Activated CD8-positive, alpha-beta memory T cell treated with anti-CD3 and anti-CD28 coated beads for 1 hour (primary cell): Measurements from ENCODE around the gene MYOD1.

Experiments used
- DNase-seq, 2 donors: peaks; one replicate each; pipeline ENCODE4 v3.0.0-alpha.2; 2020; ENCODE audit warnings: low read depth in 1 of 2; ENCODE audit errors: extremely low read depth in 1 of 2

Gene MYOD1

GRCh38 chr11:17734418-17734911 is 15.1 kb downstream of the MYOD1 start, which contains the start of gene KCNC1:
Gene KCNC1, plus strand, starts transcription at chr11:17734781. Its CDS starts 1,222 bp downstream, at chr11:17736003.
- DNase-seq, result no peak

- no peak for DNase-seq
Measured at GRCh38 chr11:17734986-17735817, 15.8 kb downstream of the MYOD1 start.

- DNase-seq, result no peak
Measured at GRCh38 chr11:17735818-17736578, 16.6 kb downstream of the MYOD1 start.

GRCh38 chr11:17736579-17736893 is 17.2 kb downstream of the MYOD1 start:
- no peak for DNase-seq

GRCh38 chr11:17736930-17737817 is 17.8 kb downstream of the MYOD1 start:
- no peak for DNase-seq

GRCh38 chr11:17738151-17738973 is 19.0 kb downstream of the MYOD1 start:
- no peak for DNase-seq

GRCh38 chr11:17739945-17740338 is 20.6 kb downstream of the MYOD1 start:
- DNase-seq, result no peak

GRCh38 chr11:17740649-17741235 is 21.4 kb downstream of the MYOD1 start:
- DNase-seq, result no peak

- DNase-seq, result no peak
Measured at GRCh38 chr11:17741487-17741886, 22.1 kb downstream of the MYOD1 start.

GRCh38 chr11:17742019-17742418 is 22.6 kb downstream of the MYOD1 start:
- no peak for DNase-seq

- no peak for DNase-seq
Measured at GRCh38 chr11:17743026-17743807, 23.8 kb downstream of the MYOD1 start.

- DNase-seq, result no peak
Measured at GRCh38 chr11:17743808-17744119, 24.4 kb downstream of the MYOD1 start.

- no peak for DNase-seq
Measured at GRCh38 chr11:17744151-17744940, 25.0 kb downstream of the MYOD1 start.

- no peak for DNase-seq
Measured at GRCh38 chr11:17745023-17745772, 25.8 kb downstream of the MYOD1 start.

GRCh38 chr11:17746096-17746495 is 26.7 kb downstream of the MYOD1 start:
- DNase-seq, result no peak

GRCh38 chr11:17747131-17747955 is 28.0 kb downstream of the MYOD1 start:
- no peak for DNase-seq

GRCh38 chr11:17748044-17748443 is 28.7 kb downstream of the MYOD1 start:
- no peak for DNase-seq
